IPS-NIHi11 (cell line): Measurements from ENCODE around the gene FCHSD2.
"Not testable (repeated sequence)": the region's sequence is repeated elsewhere in the genome, so short reads cannot be mapped to it uniquely, and the experiment has no call there.

Experiments used
- DNase-seq: peaks from one replicate; pipeline ENCODE4 v3.0.0; 2012; ENCODE audit warnings: mixed read lengths, low spot score

Gene FCHSD2

DNA sequence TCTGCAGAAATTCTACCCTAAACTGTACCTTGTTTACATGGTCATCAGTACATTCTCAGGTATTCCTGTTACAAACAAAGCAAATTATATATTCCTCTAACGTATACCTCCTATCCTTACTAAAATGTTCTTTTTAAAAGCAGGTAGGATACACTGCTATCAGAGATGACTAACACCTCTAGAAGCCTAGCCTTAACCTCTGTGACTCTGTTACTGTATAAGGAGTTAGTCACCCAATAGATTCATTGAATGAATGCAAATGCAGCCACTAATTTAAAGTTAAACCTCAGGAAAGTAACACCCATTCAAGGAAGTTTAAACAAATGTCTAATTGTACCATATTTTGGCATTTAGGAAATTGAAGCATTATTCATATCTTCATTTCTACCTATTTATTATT lies 82.2 kb downstream of the FCHSD2 start:
- DNase-seq: no peak

- no peak for DNase-seq
Measured at GRCh38 chr11:73058989-73059674, 83.0 kb downstream of the FCHSD2 start.

DNA sequence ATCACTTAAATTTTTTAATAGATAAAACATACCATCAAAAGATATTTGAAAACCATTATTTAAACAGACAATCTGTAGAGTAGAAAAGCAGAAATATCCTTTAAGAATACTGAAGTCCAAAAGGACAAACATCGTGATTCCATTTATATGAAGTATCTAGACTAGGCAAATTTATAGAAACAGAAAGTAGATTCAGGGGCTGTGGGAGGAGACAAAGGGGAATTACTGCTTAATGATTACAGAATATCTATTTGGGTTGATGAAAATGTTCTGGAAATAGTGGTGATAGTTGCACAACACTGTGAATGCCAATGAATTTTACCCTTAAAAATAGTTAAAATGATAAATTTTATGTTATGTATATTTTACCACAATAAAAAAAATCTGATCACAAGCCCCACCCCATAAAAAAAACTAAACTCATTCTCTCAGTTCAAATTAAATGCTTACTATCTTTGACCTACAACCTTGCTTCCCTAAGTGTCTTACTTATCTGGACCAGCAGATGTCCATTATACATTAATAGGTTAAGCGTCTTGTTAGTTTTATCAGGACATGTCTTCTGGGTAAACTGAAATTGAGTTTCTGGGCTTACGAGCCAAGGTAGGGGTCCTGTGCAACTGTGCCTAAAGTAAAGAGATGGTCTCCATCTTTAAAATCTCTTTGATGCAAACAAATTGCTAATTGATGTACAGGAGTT lies 86.3 kb downstream of the FCHSD2 start:
- DNase-seq: no peak

- no peak for DNase-seq
Measured at GRCh38 chr11:73055002-73055401, 87.1 kb downstream of the FCHSD2 start.

- DNase-seq: no peak
Measured at GRCh38 chr11:73053964-73054363, 88.2 kb downstream of the FCHSD2 start.

GRCh38 chr11:73048446-73048845 lies 93.7 kb downstream of the FCHSD2 start:
- DNase-seq: no peak

- no peak for DNase-seq
Measured at GRCh38 chr11:73047773-73048371, 94.2 kb downstream of the FCHSD2 start.

DNA sequence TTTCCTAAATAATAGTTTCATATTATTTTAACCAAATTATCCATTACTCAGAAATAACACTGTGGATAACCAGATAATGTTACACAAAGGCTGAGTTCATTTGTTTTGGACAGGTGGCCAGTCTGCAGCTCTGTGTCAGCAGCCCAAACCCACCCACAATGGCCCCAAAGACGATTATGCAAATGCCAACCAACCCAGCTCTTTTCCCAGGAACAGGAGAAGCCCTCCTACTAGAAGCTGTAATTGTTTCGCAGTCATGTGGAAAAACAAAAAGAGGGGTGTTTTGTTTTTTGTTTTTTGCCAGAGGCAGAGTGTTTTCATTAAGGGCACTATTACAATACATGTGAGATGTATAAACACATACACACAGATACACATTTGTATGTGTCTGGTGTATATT lies 102.1 kb downstream of the FCHSD2 start:
- DNase-seq: peak; percentile 43

GRCh38 chr11:73034777-73035176 lies 107.3 kb downstream of the FCHSD2 start:
- DNase-seq: no peak

DNA sequence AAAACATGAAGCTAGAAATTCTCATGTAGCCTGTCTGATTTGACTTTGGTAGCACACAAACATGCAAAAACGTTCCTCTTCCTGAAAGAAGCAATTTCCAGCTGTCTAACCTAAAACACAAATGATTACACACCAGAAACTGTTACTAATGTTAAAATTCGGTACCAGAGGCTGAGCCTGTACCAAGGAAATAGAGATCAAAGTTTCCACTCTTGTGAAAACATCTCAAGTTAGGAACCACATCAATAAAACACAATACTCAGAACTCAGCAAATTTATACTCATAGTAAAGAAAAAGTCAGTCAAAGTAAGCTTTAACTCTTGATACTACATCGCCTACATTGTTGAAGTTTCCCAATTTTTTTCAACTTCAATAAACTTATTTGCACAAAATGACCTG lies 107.8 kb downstream of the FCHSD2 start:
- DNase-seq: no peak

GRCh38 chr11:73030130-73030529 lies 112.0 kb downstream of the FCHSD2 start:
- DNase-seq: no peak

GRCh38 chr11:73029403-73029802 lies 112.7 kb downstream of the FCHSD2 start:
- DNase-seq: no peak

GRCh38 chr11:73028611-73029010 lies 113.5 kb downstream of the FCHSD2 start:
- no peak for DNase-seq

- not testable (repeated sequence) for DNase-seq
Measured at GRCh38 chr11:73027840-73028239, 114.3 kb downstream of the FCHSD2 start.

GRCh38 chr11:73024639-73025038 lies 117.5 kb downstream of the FCHSD2 start:
- no peak for DNase-seq

- no peak for DNase-seq
Measured at GRCh38 chr11:73019996-73020395, 122.1 kb downstream of the FCHSD2 start.

GRCh38 chr11:73019449-73019848 lies 122.7 kb downstream of the FCHSD2 start:
- DNase-seq: no peak

- DNase-seq: no peak
Measured at GRCh38 chr11:73018856-73019255, 123.3 kb downstream of the FCHSD2 start.

GRCh38 chr11:73017024-73017751 lies 124.9 kb downstream of the FCHSD2 start:
- no peak for DNase-seq

DNA sequence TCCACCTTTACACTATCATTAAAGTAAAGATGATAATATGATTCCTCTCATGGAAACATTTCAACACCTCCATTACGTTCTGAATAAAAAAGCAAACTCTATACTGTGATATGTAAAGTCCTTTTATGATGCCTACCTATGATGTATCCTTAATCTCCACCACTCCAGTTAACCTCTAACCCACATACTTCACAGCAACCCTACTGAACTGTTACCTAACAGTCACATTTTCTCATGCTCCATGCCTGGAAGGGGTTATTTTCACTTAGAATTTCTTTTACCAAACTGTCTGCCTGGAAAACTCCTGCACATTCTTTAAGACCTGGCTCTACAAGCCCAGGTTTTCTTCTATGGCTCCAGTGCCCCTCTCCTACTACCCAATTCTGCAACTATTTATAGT lies 129.1 kb downstream of the FCHSD2 start:
- DNase-seq: no peak

DNA sequence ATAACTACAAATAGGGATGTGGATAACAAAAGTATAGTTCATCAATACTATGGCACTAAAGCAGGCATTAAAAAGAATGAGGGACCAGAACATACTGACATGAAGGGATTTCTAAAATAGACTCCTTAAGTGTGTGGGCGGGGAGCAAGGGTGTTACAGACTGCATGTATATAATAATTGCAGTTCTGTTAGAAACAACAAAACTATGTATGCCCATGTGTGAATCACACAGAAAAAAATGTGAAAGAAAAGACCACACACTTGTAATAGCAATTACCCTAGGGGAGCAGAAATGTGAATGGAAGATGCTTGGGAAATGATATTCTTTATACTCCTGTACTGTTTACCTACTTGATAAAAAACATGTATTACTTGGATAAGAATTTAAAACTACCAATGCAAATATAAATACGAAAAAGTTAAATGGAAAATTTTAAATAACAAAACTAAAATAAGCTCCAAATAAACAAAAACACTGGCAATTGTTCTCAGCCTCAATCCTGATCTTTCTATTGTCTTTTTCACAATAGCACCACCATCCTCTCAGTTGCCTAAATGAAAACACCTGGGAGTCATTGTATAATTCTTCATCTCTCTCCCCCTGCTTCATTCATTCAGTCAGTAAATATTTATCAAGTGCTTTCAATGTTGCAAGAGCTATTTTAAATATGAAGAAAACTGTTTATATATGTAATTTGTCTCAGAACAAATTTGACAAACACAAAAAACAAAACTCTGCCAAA lies 129.8 kb downstream of the FCHSD2 start:
- no peak for DNase-seq
